Inflammatory macrophage treated with lipopolysaccharide for 4 hours (primary cell): Measurements from ENCODE around the gene TMEM132C.
"Not testable (repeated sequence)": the region's sequence is repeated elsewhere in the genome, so short reads cannot be mapped to it uniquely, and the experiment has no call there.

Source experiments
- DNase-seq: peaks from one replicate; pipeline ENCODE4 v3.0.0-alpha.2; 2020

TMEM132C gene

GRCh38 chr12:128571906-128572810 is 305.2 kb downstream of the TMEM132C start:
- no peak for DNase-seq

DNA sequence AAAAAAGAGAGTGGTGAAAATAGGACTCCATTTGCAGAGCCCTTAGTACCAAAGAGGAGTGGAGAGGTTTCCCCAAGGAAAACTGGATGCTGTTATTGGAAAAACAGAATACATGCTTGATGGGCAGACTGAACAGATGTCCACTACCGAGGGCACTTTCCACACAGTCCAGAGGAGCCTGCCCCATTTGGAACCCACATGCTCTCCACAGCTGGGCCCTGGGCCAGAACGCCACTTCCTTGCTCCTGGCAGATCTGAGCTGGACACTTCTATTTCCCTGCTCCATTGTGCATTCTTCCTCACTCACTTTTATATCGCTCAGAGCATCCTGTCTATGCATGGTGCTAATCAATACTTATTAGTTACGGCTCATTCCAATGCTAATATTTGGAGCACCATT is 306.9 kb downstream of the TMEM132C start:
- DNase-seq = no peak

DNA sequence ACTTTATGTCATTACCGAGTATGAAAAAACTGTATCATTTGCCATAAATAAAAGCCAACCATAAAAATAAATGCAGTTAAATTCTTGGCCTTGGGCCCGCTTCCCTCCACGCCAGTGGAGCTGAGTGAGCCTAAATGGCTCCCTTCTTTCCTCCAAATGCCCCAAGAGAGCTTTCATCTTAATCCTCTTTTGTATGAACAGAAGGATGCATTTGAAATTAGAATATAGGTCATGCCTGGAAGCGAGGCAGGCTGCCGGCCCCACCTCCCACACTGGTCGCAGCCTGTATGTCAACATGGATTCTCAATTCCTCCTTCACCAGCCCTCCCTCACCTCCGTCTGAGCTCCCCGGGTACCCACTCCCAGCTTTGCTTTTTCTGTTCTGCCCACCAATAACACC is 311.1 kb downstream of the TMEM132C start:
- no peak for DNase-seq

DNA sequence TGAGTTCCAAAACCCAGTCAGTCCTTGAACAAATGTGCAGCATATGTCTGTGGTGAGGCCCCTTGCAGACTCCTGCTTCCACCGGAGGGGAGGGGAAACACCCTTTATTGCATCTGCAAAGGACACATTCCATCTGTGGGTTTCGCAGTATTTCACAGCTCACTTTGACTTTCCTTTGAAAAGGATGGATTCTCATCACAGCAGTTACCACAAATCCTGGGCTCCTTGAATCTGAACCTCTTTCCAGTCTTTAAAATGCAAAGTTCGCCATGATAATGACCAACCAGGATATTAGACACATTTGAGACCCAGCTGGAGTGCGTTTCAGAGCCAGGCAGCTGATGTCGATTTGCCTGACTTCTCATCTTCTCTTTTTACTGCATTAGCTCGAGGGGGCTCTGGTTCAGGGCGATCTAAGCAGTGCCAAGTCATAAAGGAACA is 314.4 kb downstream of the TMEM132C start:
- DNase-seq = no peak

GRCh38 chr12:128583453-128583852 is 316.5 kb downstream of the TMEM132C start:
- no peak for DNase-seq

DNA sequence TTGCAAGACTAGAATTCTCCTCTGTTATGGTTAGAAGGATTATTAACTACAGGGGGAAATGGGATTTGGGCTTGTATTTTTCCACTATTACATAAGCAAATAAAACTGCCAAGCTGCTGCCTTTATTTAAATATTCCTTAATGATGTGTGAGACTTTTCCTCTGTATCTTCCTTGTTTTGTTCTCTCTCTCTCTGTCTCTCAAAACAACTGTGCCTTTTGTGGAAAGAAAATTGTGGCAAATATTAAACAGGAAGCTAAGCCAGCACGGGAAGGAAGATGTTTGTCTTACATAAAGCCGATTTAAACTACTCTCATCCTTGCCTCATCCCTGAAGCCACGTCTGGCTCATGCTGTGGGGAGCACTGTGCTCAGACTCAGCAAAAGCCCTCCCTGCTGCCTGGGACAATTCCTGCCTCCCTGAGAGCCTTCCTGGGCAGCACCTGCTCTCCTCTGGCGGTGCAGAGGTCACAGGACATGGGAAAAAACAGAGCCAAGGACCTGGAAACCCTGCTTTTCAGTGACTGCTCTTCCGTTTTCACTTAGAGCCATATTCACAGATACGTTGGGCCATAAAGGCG is 319.6 kb downstream of the TMEM132C start:
- DNase-seq = no peak

DNA sequence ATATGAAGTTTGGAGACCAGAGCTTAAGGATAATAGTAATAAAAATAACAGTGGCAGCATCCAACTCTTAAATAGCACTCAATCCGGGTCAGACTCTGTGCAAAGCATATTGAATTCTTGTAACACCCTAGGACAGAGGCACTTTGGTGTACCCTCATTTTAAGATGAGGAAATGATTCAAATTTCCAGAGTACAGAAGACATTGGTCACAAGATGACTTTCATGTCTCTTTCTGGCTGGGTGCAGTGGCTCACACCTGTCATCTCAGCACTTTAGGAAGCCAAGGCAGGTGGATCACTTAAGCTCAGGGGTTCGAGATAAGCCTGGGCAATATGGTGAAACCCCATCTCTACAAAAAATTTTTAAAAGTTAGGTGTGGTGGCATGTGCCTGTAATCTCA is 320.9 kb downstream of the TMEM132C start:
- no peak for DNase-seq

- no peak for DNase-seq
These were observed 325.3 kb downstream of the TMEM132C start for GRCh38 chr12:128592220-128592744.

GRCh38 chr12:128594521-128594920 is 327.6 kb downstream of the TMEM132C start:
- no peak for DNase-seq

- DNase-seq = no peak
These were observed 328.6 kb downstream of the TMEM132C start for GRCh38 chr12:128595609-128596008.

DNA sequence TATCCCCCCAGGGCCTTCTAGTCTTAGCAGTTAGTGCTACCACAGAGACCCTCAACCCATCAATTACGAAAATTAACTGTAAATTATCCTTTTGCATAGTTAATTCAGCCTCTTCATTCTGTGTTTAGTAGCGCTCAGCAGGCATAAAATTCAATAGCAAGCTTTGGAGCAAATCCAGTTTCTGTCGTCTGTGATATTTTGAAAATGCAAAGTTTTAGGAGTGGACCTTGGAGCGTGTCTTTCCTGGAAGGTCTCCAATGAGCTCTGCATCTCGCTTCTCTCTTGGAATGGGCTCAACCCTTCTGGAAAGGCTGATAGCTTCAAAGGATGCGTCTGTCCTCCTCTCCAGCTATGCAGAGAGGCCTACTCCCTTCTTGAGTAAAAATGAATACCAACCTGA is 333.9 kb downstream of the TMEM132C start:
- DNase-seq = no peak

GRCh38 chr12:128603573-128604115 is 336.7 kb downstream of the TMEM132C start:
- DNase-seq = no peak

GRCh38 chr12:128604219-128604618 is 337.2 kb downstream of the TMEM132C start:
- not testable (repeated sequence) for DNase-seq

DNA sequence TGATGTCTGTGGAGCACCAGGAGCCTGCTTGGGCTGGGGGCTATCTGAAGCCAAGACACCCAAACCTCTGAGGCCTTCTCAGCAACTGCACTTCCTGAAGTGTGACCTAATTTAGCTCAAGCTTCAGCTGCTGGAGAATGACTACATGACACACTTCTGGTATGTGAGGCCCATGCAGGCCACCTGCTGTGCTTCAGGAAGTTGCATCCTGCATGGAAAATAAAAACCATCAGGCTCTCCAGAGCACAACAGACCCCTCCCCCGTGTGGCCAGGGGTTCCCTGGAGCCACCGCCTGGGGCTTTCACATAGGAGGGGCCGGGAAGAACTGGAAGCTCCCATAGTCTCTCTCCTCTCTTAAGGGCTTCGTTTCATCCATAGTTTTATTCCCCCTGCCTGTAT is 339.1 kb downstream of the TMEM132C start:
- DNase-seq = no peak

GRCh38 chr12:128606538-128606937 is 339.6 kb downstream of the TMEM132C start:
- no peak for DNase-seq

DNA sequence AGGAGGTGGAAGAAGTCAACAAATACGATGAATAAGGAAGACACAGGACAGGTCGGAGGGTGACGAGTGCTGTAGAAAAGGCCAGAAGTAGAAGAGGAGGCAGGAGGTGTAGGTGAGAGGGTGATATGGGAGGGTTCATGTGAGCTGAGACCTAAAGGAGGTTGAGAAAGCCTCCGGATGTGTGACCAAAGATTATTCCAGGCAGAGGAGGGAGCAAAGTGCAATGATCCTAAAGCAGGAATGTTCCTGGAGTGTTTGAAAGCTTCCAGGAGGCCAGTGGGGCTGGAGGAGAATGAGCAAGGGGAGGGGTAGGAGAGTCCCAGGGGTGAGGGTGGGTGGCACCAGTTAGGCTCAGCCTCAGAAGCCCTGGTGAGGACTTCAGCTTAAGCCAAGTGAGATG is 340.0 kb downstream of the TMEM132C start:
- no peak for DNase-seq

DNA sequence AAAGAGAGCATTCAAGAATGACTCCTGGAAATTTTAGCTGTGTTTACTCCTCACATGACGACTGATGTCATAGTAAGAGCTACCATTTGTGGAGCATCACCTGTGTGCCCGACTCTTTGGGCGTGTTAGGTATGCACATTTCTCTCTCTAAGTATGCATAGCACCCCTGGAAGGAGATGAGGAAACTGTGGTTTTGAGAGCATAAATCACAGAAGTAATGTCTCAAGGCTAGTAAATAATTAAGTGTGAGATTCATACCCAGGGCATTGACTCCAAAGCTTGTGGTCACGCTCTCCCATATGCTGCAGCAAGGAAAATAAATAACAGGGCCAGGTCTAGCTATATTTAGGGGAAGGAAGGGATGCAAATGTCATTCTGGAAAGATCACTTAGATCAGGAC is 340.7 kb downstream of the TMEM132C start:
- no peak for DNase-seq

DNA sequence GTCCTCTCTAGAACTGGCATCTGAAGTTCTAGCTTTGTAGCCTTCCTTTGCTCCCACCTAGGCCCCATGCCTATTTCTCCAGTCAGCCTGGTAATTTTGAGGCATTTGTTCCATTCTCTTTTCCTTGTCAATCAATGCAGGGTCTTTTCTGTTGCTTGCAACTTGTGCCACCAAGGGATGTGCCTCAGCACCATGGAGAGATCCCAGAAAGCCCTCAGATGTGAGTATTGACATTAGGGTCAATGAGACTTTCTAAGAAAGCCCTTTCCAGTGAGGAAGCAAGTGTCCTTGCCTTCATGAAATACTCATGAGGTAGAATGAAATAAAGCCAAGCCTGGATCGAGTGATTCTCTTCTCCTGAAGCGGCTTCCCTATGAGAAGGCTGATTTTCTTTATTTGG is 342.9 kb downstream of the TMEM132C start:
- no peak for DNase-seq

- DNase-seq = no peak
These were observed 344.8 kb downstream of the TMEM132C start for GRCh38 chr12:128611736-128612135.

DNA sequence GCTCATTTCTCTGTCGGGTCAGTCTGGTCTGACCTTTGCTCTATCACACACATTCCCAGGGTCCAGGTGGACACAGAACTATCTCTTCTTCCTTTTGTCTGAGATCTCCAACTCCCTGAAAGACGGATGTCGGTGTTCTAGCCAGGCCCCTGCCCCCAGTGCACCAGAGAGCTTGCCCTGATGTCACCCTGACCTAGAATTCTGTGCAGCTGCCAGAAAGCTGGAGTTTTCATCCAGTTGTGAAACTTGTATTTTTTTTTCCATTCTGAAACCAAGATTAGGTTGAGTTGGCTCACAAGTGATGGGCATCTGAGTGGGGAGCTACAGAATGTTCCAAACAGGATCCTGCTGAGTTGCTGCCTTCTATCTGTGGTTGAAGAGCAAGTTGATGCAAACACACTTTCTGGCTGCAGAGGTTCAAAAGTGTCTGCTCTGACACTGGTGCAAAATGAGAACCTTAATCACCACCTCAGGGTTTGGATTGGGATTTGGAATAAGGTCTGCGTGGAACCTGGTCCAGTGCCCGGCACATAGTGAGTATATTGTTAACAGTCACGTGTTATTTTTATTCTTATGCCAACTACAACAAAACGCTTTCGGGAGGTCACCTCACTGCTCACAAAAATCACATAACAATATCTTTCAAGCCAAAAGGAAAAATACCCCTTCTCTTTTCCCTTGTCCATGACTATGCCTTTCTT is 345.3 kb downstream of the TMEM132C start:
- no peak for DNase-seq

DNA sequence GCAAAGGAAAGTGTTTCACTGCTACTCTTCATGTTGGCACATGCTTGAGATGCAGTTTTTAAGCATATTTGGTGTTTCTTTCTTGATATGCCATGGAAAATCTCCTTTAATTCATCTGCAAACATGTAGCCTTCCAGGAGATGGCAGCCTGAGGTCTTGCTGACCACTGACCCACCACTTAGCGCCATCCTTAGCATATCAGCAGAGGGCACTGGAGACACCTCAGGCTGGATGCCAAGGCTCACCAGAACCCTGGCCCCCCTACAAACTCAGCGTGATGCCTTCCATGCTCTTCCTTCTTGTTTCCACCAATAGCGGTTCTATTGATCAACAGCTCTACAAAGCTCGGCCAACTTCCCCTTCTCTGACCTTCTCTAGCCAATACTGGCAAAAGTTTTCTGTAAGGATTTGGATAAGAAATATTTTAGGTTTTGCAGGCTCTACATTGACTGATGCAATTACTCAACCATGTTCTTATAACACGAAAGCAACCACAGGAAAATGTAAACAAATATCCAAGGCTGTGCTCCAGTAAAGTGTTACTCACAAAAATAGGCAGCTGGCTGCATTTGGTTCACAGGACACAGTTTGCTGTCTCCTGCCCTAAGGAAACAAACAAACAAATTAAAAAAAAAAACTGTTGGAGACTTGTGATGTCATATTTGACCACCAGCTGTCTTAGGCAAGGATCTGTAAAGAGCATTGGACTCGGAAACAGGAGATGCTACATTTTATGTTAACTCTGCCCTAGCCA is 347.0 kb downstream of the TMEM132C start:
- no peak for DNase-seq

- no peak for DNase-seq
These were observed 350.4 kb downstream of the TMEM132C start for GRCh38 chr12:128617304-128617833.
